NCI-H1105 (cell line): ENCODE data around the gene ZNF555.

Experiments used
- DNase-seq: peaks from one replicate; lab custom pipeline; 2025; lab: John Stamatoyannopoulos, UW

The ZNF555 gene

DNA sequence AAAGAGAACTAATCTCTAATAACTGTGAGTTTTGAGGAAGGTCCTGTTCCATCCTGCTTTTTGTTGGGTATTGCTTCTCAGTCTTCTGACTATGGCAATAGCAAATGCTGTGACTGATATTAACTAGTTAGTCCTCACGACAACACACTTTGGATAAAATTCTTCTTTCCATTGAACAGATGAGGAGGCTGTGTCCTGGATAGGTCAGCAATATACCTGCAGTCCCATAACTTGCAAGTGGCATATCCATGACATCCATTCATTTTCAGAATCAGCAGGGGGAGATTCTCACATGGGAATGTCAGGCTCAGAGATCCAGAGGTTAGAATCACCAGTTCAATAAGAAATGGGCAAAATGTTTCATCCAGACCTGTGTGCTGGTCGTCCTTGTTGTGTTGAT is 14.3 kb upstream of the ZNF555 start:
- no peak for DNase-seq

DNA sequence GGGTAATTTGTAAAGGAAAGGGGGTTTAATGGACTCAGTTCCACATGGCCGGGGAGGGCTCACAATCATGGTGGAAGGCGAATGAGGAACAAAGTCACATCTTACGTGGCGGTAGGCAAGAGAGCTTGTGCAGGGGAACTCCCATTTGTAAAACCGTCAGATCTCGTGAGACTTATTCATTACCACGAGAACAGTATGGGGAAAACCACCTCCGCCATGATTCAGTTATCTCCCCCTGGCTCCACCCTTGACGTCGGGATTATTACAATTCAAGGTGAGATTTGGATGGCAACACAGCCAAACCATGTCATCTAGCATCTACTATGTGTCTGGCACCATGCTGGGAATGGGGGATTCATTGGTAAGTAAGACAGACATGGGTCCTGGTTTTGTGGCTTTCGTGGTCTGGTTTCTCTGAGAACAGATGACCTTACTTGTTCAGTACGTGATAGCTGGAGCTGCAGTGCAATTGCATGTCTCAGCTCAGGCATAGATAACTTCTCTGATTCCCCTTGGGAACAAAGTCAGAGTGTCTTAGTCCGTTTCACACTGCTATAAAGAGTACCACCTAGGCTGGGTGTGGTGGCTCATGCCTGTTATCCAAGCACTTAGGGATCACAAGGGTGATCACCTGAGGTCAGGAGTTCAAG is 13.3 kb upstream of the ZNF555 start:
- no peak for DNase-seq

DNA sequence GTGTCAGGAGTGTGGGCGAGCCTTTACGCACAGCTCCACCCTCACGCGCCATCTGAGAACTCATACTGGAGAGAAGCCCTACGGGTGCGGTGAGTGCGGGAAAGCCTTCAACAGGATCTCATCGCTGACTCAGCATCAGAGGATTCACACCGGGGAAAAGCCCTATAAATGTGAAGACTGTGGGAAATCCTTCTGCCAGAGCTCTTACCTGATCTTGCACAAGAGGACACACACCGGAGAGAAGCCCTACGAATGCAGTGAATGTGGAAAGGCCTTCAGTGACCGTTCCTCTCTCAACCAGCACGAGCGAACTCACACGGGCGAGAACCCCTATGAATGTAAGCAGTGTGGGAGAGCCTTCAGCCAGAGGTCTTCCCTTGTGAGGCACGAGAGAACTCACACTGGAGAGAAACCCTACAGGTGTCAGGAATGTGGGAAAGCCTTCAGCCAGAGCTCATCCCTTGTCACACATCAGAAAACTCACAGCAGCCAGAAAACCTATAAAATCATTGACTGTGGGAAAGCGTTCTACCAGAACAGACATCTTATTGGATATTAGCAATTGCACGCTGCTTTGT is 6.9 kb upstream of the ZNF555 start:
- DNase-seq: no peak

DNA sequence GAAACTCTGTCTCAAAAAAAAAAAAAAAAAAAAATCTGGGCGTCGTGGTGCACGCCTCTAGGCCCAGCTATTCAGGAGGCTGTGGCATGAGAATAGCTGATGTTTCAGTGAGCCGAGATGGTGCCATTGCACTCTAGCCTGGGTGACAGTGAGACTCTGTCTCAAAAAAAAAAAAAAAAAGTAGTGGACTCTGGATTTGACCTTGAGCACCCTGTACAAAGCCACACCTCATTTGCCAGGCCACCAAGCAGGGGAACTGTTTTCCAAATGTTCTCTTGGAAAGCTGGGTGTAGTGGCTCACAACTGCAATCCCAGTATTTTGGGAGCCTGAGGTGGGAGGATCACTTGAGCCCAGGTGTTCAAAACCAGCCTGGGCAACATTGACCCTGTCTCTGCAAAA is 3.8 kb upstream of the ZNF555 start:
- DNase-seq: no peak

DNA sequence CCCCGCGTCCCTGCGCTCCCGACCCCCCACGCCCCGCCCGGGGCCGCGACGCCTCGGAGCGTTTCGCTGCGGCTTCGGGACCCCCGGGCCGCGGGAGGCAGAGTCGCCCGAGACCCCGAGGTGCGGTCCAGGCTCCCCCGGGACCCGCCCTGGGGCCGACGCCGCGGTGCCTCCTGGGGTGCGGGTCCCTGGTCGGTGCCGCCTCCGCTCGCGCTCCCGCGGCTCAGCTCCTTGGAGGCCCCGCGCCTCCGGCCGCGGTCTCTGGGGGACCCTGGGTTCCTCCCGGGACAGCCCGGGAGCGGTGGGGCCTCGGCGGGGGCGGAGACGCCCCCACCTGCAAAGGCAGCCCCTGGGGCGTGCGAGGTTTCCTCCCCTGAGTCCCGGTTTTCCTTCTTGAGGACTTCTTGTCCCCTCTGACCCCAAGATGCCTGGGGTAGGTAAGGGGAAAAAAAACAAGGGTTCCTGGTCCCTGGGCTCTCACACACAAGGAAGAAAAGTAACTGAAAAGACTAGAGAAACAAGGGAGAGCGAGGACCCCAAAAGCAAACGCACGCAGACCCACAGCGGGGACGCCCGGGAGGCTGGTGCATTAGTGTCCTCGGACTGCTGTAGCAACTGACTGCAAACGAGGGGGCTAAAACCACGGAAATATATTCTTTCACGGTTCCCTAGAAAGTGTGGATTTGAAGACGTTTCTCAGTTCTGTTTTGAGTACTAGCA is 740 bp downstream of the ZNF555 start:
- no peak for DNase-seq

DNA sequence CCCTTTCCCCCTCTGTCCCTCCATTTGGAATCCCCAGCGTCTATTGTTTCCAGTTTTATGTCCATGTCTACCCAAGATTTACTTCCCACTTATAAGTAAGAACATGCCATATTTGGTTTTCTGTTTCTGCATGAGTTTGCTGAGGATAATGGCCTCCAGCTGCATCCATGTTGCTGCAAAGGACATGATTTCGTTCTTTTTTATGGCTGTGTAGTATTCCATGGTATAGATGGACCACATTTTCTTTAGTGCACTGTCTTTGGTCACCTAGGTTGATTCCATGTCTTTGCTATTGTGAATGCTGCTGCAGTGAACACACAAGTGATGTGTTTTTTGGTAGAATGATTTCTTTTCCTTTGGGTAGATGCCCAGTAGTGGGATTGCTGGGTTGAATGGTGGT is 3.8 kb downstream of the ZNF555 start:
- DNase-seq: no peak

DNA sequence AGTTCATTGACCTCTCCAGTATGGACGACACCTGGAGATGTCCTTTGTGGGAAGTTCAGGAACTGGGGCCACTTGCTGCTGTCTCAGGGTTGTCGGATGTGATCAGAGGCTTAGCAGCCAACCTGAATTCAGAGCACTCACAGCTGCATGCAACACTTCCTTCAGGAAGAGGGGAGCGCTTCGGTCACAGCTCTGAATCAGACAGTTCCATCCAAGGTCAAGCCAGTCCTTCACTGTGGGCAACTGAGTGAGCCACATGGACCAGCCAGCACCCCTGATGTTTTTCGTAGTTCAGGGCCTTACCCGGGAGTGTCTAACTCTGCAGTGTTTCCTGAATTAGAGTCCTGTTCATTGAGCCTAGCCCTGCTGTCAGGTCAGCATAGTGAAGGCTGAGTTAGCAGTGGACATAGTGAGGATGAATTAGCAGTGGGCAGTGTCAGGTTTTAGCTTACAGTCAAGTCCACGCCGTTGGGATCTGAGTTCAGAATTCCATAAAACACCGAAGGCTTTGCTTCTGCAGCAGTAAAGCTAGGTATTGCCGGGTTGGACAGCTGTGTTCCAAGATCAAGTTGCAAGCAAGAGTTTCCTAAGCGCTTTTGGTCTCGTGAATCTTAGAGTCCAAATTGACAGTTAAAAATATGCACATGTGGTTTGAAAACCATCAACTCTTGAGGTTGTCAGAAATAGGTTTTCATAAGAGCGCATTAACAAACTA is 5.1 kb downstream of the ZNF555 start:
- no peak for DNase-seq

DNA sequence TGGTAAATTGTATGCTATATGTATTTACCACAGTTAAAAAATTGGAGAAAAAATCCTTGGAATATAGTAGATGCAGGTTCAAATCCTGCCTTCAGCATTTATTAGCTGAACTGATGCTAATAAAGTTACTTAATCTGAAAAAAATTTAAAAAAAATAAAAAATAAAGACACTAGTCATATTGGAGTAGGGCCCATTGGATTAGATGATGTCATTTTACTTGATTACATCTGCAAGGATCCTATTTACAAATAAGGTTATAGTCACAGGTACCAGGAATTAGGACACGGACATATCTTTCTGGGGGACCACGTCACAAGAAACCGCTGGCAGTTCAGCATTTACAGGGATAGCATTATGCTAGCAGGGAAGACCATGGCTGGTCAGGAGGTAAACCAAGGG is 6.2 kb downstream of the ZNF555 start:
- no peak for DNase-seq

DNA sequence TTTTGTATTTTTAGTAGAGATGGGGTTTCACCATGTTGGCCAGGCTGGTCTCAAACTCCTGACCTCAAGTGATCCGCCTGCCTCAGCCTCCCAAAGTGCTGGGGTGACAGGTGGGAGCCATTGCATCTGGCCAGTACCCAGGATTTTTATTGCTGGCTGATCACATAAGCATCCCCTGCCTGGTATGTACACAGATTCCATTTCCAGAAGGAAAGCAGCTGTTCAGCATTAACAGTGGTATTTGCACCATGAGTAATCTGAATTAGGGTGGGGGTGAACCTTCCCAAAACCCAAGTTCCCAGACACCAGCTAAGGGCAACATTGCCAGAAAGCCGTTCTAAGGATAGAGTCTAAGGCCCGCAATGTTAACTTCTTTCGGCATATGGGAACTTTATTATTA is 7.3 kb downstream of the ZNF555 start:
- DNase-seq: no peak

DNA sequence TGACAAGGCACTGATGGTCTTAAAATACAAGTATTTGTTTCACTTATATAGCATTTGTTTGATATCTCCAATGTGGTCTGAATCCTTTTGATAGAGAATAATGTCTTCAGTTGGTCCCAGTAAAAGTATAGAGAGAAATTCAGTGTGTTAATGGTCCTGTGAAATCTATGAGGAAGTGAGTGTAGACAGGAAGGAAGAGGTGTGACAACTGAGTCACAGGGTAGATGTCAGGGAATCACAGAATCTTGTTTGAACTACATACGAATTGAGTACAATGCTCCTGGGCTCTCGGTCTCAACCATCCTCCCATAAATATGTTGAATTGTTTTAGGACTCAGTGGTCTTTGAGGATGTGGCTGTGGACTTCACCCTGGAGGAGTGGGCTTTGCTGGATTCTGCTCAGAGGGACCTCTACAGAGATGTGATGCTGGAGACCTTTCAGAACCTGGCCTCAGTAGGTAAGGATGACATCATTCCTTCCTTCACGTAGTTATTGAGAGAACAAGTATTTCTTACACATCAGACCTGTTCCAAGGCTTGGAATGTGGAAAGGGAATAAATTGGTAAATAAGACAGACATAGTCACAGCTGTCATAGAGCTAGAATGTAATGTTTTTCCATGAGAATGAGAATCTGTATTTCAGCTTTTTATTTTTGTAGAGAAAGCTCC is 9.1 kb downstream of the ZNF555 start:
- no peak for DNase-seq

DNA sequence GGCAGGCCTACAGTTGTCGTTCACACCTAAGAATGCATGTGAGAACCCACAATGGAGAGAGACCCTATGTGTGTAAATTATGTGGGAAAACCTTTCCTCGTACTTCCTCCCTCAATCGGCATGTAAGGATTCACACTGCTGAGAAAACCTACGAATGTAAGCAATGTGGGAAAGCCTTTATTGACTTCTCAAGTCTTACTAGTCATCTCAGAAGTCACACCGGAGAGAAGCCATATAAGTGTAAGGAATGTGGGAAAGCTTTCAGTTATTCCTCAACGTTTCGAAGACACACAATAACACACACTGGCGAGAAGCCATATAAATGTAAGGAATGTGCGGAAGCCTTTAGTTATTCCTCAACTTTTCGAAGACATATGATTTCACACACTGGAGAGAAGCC is 11.3 kb downstream of the ZNF555 start:
- no peak for DNase-seq

DNA sequence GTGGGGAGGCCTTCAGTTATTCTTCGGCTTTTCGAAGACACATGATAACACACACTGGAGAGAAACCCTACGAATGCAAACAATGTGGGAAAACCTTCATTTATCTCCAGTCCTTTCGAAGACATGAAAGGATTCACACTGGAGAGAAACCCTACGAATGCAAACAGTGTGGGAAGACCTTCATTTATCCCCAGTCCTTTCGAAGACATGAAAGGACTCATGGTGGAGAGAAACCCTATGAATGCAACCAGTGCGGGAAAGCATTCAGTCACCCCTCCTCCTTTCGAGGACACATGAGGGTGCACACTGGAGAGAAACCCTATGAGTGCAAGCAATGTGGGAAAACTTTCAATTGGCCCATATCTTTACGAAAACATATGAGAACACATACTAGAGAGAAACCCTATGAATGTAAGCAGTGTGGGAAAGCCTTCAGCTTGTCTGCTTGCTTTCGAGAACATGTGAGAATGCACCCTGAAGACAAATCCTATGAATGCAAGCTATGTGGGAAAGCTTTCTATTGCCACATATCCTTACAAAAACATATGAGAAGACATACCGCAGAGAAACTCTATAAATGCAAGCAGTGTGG is 11.8 kb downstream of the ZNF555 start:
- no peak for DNase-seq

DNA sequence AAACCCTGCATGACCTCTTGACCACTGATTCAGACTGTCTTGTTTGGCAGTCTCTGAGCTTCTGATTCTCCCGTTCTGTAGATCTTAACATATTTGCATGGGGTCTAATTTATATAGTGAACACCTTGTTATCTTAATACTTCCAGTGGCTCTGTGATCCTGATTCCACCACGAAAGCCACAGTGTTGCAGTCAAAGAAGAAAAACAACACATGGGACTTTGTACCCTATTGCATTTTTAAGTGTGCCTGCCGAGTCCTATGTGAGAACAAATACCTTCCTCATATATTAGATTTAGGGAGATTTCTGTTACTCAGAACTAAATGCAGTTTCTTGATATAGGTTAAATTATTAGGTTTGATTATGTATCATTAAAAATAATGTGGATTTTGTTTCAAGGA is 13.6 kb downstream of the ZNF555 start:
- DNase-seq: no peak

DNA sequence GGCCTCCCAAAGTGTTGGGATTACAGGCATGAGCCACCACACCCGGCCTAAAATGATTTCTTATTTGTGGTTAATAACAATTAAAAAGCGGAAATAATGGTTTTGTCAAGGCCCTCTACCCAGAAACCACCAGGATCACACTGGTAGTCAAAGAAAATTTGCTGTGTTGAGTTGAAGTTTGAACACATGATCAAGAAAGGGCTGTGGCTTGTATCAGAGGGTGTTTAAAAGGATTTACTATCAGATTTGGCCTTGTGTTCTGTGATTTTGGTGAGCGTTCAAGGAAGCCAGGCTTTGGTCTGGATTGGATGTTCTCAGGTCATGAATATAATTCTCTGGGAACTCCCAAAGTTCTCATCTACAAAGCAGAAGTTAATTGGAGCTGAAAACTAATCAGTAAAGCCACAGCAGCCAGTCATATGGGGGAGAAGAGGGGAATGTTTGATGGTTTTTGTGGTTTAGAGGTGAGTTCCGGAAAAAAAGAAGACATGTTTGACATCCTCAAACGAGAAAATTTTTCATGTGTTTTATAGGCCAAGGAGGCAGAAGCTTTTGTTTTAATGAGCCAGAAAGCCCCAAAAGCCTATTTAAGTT is 15.3 kb downstream of the ZNF555 start:
- no peak for DNase-seq

DNA sequence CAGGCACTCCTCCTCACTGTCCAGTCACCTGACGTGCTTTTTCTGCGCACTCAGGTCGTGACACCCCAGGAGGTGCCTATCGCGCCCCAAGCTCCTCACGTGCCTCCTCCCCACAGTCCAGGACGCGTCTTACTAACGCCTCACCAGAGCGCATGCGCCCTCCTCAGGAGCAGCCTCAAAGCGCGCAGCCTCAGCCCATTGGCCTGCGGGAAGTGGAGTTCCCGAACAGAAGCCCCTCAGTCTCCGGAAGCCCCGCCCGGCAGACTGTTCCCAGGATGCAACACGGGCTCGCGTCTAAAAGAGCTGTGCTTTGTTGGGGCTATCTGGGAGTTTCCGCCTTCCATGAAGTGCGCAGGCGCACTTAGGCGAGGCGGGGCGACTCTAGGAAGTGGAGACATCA is 17.6 kb downstream of the ZNF555 start:
- DNase-seq: no peak

DNA sequence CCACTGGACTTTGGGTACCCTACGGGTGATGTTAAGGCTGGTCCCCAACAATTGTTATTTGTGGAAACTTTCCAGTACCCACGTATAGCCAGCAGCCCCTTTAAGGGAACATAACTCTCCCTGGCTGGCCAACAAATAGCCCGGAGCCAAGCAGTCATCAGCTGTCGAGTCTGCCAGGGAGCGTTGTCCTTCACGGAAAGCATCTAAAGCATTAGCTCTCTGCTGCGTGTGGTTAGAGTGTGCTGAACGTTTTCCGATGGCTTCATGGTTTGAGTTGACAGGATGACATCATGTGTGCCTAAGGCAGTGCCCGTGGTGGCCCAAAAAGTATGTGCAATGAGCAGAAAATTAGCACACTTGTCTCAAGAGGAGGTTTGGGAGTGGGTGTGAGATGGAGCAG is 22.5 kb downstream of the ZNF555 start:
- DNase-seq: no peak

DNA sequence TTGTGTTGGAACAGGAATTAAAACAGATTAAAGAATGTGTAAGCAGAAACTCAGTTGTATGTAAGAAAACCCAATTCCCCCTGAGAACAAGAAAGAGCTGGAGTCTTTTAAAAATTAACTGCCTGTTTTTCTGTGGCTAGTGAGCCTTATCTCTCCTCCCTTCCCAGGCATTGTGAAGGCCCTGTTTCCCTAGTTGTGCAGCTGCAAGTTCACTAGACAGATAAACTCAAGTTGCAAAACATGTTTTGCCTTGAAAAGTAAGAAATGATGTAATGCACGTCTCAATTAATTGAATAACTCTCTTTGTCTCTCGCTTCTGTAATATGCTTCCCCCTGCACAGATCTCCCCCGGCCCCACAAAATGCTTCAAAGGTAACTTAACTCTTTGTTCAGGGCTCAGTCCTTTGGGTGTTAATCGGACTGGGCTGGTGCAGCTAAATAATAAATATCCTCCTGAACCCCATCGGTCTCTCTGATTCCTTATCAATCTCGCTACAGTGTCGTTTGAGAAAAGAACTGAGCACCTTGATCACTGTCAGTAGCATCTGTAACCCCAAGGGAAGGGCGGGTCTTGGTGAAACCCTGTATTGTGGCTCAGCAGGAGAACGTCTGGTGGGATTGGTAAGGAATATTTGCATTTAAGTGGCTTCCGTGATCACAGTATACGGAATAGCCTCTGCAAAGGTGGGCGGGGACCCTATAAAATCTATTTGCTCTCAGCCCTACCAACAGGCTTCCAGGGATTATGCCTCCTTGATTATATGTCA is 24.2 kb downstream of the ZNF555 start:
- DNase-seq: no peak

DNA sequence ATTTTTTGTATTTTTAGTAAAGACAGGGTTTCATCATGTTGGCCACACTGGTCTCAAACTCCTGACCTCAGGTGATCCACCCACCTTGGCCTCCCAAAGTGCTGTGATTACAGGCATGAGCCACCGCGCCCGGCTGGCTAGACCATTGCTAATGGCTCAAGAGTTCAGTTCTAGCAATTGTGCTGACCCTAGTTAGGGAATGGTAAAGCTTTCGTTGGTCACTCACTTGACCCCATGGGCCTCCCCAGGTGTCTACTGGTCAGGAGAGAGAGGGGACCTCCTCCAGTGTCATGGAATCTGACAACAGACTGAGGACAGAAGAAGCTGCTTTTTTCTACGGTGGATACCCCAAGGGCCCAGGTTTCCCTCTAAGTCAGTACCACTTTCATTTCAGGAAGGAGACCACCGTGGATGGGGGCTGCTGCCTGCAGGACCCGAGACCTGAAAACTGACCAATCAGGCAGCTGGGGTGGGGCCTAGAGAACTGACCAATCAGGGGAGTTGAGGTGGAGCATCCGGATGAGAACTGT is 25.3 kb downstream of the ZNF555 start:
- DNase-seq: no peak

DNA sequence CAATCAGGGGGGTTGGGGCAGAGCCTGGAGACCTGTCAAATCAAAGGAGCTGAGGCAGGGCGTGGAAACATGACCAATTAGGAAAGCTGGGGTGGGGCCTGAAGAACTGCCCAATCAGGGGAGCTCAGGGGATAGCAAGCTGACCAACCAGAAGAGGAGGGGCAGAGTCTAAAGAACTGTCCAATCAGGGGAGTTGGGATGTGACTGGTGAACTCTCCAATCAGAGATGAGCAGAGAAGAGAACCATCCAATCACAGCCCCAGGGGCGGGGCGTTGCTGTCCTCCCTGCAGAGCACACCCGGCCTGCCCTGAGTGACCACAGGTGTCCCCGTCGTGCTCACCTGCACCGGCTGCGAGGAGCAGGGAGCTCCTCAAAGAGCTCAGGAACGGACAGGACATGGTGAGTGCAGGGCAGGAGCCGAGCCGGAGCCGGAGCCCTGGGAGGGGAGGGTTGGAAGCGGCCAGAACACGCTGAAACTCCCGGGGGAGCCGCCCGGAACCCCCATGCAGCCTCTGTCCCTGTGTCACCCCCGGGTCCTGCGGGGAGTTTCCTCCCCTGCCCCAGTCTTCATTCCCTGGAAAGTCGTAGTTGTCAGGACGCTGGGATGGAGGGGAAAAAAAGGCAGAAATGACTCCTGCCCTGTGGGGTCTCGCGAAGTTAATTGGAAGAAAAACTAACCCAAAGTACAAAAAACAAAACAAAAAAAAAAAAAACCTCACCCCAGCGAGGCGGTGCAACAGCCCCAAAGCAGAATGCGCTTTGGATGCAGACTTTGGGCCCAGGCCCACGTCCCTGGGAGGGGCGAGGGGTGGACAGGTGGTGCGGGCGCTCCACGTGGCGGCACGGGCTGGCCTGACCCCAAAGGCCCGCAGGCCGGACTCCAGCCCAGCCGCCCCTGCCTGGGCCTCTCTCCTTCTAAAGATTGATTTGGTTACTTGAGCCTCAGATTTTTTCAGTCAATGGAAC is 26.0 kb downstream of the ZNF555 start, which contains the start of gene ZNF556:
ZNF556 (plus strand) TSS at position 311 of the 967 bp plus-strand sequence; CDS start at position 398, 87 bp downstream.
- DNase-seq: no peak
